ENCODE data around the gene NOVA1.

The NOVA1 gene

DNA sequence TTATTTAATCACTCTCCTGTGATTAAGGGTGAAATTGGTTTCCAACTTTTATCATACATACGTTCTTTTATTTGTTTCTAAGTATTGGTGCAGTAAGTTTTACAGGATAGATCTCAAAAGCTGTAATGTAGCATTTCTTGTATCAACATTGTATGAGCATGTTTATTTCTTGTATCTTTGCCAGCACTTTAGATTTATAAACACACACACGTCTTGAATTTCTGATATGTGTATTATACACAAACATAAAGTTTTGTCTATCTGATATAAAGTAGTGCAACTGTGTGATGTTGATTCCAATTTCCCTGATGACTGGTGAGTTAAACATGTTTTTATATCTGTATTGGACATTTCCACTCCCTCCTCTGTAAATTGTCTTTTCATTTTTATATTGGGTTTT lies 134.7 kb downstream of the NOVA1 start:
- no peak for DNase-seq (ENCODE audit: low read depth)
- TF ChIP-seq CTCF (IDR thresholded peaks at IDR 0.05; ENCODE audit: control insufficient read depth, extremely low read depth, insufficient read depth): no peak
- H3K4me3 ChIP-seq (ENCODE audit: low read depth, low read length): no peak overlapping the region

DNA sequence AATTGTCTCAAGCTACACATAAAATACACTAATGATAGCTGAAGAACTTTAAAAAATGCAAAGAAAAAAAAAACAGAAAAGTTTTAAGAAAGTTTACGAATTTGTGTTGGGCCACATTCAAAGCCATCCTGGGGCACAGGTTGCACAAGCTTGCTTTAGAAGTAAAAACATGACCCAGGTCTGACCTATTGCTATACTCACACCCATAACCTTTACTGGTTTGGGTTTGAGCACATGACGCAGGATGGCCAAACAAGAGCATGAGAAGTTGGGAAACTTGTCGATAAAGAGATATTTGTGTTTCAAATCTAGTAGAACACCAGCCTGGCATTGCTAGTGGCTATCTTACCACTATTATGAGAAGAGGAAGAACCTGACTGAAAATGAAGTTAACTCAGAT lies 143.7 kb downstream of the NOVA1 start:
- TF ChIP-seq CTCF (IDR thresholded peaks at IDR 0.05; ENCODE audit: control insufficient read depth, extremely low read depth, insufficient read depth): no peak
- no peak for DNase-seq (ENCODE audit: low read depth)
- H3K4me3 ChIP-seq (ENCODE audit: low read depth, low read length): no peak overlapping the region

GRCh38 chr14:26448181-26448855 lies 149.5 kb downstream of the NOVA1 start:
- TF ChIP-seq CTCF (IDR thresholded peaks at IDR 0.05; ENCODE audit: control insufficient read depth, extremely low read depth, insufficient read depth): no peak
- no peak overlapping the region for H3K4me3 ChIP-seq (ENCODE audit: low read depth, low read length)
- peak; percentile 53 for DNase-seq (ENCODE audit: low read depth)

- TF ChIP-seq CTCF (IDR thresholded peaks at IDR 0.05; ENCODE audit: control insufficient read depth, extremely low read depth, insufficient read depth): no peak
- H3K4me3 ChIP-seq (ENCODE audit: low read depth, low read length): no peak overlapping the region
- peak; percentile 22 for DNase-seq (ENCODE audit: low read depth)
Measured at GRCh38 chr14:26444822-26445221, 153.0 kb downstream of the NOVA1 start.

DNA sequence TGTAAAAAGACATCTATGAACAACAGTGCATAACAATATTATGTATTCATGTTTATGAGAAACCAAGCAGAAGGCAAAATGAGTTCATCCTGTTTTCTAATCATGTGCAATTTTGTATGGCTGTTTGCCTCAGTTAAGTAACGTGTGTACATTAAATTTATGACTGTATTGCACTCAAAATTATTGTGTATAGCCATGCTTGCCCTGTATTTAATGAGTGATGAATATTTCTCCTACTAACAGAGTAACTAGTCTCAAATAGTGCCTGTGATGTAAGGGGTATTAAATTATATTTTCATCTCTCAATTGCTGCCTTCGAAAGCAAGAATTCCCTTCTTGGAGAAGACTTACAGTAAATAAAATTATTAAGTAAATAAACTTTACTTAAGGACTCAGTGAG lies 154.2 kb downstream of the NOVA1 start:
- no peak for TF ChIP-seq CTCF (IDR thresholded peaks at IDR 0.05; ENCODE audit: control insufficient read depth, extremely low read depth, insufficient read depth)
- no peak for DNase-seq (ENCODE audit: low read depth)

DNA sequence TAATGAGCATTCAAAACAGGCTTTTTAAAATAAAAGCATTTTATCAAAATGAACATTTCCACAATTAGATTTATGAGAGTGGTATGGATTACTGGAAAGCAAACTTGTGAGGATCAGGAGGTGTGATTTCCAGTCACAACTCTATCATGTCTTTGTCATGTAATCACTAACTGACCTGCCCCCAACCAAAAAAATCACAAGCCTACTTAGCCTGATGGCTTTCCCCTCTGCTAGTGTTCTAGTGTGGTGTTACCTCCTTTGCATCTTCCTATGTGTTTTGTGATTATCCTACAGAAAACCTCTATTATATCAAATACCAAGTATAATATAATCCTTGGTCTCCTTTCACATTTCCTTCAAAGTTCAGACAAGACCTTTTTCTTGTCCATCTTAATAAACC lies 168.6 kb downstream of the NOVA1 start:
- no peak overlapping the region for H3K4me3 ChIP-seq (ENCODE audit: low read depth, low read length)
- no peak for TF ChIP-seq CTCF (IDR thresholded peaks at IDR 0.05; ENCODE audit: control insufficient read depth, extremely low read depth, insufficient read depth)
- DNase-seq (ENCODE audit: low read depth): no peak

More for the DNA sequence above, 154.2 kb downstream of the NOVA1 start:
- H3K4me3 ChIP-seq (ENCODE audit: low read depth, low read length): no peak overlapping the region

DNA sequence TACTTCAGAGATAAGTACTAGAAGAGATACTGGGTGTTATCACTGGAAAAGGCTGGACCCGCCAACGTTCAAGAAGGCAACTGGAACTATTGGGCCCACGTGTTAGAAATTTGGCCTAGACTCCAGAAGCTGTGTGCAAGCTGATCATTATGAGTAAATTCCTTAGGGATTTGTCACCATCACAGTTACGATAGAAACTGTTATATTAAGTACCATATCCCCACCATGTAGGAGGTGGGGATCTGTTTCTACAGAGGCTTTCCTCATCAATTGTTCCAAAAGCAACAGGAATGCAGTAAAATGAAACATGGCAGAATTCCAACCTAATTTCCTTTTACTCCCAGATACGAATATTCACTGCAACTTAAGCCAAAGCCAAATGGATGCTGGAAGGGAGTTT lies 170.7 kb downstream of the NOVA1 start:
- no peak for TF ChIP-seq CTCF (IDR thresholded peaks at IDR 0.05; ENCODE audit: control insufficient read depth, extremely low read depth, insufficient read depth)
- DNase-seq (ENCODE audit: low read depth): no peak
- H3K4me3 ChIP-seq (ENCODE audit: low read depth, low read length): no peak overlapping the region
